Brain pericyte (primary cell): ENCODE results near the gene BOLA3.
"Not testable (repeated sequence)": the region's sequence is repeated elsewhere in the genome, so short reads cannot be mapped to it uniquely, and the experiment has no call there.

ENCODE experiments used
- DNase-seq: peaks from one replicate; pipeline ENCODE4 v3.0.0-alpha.2; 2012; ENCODE audit warnings: low read depth, low spot score

Gene BOLA3, protein sequence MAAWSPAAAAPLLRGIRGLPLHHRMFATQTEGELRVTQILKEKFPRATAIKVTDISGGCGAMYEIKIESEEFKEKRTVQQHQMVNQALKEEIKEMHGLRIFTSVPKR

DNA sequence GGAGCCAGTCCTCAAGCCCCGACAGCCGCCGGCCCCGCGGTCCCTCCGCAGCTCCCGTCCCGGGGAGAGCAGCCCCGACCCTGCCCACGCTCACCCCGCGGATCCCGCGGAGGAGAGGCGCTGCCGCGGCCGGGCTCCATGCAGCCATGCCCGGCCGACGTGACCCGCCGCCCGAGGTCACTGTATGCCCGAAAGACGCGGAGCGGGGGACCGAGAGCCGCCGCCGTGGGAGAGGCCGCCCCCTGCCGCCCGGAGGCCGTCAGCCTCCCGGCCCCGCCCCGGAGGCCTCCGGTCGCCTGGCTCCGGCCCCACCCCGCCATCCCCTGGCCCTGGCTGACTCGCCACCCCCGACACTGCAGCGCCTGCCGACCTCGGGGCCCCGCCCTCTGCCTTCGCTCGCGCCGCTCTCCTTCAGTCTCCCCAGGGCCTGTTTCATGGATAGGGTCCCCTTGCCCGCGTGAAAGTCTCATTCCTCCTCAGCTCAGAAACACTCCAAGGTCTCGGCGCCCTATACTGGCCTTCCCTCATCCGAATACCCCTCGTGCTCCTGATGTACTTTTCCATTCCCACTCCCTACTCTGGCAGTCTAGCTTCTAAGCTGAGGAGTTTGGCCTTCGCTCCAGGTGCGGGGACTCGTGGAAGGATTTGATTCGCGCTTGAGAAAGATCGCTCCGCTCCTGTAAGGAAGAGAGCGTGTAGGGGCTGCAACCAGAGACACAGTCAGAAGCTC, at the start of gene BOLA3:
Gene BOLA3 (minus strand): TSS at position 186 of the 730 bp plus-strand sequence. CDS start 38 bp downstream, at position 148.
- DNase-seq, result no peak

DNA sequence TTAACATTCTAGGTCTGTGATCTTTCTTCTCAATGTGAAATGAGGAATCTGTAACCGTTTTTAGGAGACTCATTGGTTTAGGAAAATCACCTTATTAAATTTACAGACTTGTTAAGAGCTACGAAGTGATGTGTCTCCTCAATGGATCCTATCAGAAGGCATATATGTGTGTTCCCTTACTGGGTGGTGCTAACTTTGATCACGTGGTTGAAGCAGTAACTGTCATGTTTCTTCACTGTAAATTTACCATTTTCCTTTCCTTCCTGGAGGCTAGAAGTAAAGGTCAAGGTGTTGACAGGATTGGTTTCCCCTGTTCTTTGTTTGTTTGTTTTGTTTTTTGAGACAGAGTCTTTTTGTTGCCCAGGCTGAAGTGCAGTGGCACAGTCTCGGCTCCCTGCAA, 49.3 kb upstream of the BOLA3 start:
- no peak for DNase-seq

DNA sequence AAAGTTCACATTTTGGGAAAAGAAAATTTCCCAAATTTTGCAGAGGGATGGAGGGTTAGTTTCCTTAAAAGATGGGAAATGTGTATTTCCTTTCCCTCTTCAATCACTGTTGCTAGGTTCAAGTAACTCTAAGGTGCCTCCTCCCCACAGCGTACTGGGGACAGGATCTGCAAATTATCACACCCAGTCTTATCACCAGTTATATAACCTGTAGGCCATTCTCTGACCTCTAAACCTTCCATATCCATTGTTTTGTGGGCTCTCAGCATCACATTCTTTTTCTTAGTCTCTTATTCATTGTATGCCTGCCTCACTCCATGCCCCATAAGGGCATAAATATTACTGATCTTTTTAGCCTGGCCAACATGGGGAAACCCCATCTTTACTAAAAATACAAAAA, 47.1 kb upstream of the BOLA3 start:
- DNase-seq, result no peak

DNA sequence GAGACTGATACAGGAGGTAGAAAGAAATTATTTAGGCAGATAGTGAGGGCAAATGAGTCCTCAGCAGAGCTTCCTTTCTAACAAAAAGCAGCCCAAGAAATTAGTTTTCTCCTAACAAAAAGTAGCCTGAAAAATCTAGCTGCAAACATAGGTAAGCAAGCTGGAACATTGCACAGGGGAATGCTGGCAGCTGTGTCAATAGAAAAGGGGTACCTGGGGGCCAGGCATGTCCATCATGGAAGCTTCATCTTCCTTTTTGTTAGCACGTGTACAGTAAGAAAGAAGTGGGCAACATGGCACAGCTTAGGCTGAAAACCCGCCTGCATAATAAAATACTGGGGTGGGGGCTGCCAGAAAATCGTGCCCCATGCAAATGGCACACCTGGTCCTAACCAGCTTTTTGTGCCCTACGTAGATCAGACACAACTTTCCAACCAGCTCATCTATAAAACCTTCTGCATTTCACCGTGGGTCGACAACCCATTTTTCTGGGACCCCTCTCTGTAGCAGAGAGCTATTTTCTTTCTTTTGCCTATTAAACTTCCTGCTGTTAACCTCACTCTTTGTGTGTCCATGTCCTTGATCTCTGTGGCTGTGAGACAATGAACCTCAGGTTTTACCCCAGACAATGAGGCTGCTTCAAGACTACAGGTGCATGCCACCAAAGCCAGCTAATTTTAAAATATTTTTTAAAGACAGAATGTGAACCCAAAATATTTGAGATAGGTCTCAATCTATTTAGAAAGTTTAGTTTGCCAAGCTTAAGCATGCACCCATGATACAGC, 44.1 kb upstream of the BOLA3 start:
- DNase-seq, result no peak

DNA sequence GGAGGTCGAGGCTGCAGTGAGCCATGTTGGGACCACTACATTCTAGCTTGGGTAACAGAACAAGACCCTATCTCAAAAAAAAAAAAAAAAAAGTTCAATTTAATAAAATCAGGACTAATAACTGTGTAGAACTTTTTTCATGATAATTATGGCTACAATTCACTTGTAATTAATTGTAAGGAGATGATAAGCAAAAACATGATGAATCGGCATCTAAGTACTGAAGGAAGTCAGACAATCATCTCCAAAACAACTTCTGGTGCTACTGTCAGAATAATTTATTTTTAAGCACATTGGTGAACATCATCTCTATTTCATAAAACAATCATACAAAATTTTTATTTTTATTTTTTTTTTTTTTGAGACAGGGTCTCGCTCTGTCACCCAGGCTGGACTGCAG, 41.0 kb upstream of the BOLA3 start:
- no peak for DNase-seq

DNA sequence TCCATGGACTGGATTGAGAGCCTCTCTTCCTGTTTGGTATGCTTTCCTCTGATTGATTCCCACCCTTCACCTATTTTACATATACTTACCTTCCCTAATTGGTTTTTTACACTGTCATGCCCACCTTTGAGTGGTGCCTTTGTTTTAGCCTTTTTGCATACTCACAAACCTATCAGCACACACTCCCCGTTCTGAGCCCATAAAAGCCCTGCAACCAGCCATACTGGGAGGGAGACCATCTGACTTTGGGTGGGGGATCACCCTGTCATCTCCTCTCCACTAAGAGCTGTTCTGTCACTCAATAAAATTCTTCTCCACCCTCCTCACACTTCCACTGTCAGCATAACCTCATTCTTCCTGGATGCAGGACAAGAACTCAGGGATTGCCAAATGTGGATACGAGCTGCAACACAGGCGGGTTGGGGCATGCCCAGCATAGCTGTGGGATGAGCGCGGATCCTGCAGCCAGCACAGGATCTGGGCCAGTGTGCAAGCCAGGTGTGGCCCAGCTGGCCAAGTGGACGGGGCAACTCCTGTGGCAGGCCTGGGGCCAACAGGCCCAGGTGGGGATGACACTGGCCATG, 40.4 kb upstream of the BOLA3 start:
- DNase-seq, result no peak

DNA sequence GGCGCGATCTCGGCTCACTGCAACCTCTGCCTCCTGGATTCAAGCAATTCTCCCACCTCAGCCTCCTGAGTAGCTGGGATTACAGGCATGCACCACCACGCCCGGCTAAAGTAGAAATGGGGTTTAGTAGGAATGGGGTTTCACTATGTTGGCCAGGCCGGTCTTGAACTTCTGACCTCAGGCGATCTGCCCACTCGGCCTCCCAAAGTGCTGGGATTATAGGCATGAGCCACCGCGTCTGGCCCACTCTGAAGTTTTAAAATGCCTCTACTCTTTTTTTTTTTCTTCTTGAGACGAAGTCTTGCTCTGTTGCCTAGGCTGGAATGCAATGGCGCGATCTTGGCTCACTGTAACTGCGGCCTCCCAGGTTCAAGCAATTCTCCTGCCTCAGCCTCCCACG, 39.0 kb upstream of the BOLA3 start:
- not testable (repeated sequence) for DNase-seq

DNA sequence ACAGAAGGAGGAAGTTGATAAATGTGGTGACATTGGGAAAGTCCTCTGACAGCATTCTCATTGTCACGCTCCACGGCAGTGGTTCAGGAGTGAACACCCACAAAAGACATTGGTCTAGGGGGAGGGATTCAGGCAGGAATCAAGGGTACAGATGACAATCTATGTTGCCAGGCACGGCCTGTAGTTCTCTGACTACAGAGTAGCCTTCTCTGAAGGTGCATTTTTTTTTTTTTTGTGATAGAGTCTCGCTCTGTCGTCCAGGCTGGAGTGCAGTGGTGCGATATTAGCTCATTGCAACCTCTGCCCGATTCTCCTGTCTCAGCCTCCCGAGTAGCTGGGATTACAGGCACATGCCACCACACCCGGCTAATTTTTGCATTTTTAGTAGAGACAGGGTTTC, 38.3 kb upstream of the BOLA3 start:
- no peak for DNase-seq

DNA sequence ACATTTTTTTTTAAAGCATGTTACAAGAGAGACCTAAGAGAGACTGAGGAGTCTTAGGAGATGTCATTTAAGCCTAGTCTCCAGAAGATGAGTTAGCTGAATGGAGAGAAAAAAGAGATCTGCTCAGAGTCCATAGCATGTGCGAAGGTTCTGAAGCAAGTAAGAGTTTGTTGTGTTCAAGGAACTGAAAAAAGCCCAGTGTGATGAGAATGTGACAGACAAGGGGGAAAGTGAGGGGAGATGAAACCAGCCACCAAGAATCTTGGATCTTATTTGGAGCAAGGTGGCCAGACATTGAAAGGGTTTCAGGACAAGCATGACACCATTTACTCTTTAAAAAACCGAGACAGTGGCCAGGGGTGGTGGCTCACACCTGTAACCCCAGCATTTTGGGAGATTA, 36.2 kb upstream of the BOLA3 start:
- DNase-seq, result no peak

DNA sequence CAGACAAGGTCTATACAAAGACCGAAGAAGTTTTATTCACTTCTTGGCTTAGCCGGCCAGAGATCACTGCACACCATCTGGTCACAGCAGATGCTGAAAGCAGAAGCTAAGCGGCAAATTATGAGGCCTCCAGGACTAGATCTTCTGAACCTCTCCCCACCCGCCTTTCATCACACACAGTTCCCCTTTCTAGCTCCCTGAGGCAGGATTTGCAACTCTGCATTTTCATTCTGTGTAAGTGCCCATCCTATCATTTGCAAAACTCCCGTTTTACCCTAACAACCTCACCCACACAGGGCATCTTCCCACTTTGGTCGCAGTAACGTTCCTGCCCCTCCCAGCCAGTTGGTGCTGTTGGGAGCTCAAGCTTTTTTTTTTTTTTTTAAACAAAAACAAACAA, 34.0 kb upstream of the BOLA3 start:
- DNase-seq, result no peak

DNA sequence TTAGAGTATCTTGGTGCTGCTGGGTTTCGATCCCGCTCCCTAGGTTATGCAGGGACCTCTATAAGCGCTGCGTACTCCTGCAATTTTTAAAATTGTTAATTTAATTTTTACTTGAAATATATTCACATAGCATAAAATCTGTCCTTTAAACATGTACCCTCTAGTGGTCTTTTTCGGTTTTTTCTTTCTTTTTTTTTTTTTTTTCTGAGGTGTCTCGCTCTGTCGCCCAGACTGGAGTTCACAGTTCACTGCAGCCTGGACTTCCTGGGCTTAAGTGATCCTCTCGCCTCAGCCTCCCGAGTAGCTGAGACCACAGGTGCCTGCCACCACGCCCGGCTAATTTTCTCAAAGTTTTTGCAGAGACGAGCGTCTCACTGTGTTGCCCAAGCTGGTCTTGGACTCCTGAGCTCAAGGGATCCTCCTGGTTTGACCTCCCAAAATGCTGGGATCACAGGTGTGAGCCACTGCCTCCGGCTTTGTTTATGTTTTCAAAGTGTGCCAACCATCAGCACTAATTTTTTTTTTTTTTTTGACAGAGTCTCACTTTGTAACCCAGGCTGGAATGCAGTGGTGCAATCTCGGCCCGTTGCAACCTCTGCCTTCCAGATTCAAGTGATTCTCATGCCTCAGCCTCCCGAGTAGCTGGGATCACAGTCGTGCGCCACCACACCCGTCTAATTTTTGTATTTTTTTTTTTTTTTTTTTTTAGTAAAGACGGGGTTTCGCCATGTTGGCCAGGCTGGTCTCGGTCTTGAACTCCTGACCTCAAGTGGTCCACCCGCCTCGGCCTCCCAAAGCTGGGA, 31.6 kb upstream of the BOLA3 start:
- DNase-seq, result no peak

DNA sequence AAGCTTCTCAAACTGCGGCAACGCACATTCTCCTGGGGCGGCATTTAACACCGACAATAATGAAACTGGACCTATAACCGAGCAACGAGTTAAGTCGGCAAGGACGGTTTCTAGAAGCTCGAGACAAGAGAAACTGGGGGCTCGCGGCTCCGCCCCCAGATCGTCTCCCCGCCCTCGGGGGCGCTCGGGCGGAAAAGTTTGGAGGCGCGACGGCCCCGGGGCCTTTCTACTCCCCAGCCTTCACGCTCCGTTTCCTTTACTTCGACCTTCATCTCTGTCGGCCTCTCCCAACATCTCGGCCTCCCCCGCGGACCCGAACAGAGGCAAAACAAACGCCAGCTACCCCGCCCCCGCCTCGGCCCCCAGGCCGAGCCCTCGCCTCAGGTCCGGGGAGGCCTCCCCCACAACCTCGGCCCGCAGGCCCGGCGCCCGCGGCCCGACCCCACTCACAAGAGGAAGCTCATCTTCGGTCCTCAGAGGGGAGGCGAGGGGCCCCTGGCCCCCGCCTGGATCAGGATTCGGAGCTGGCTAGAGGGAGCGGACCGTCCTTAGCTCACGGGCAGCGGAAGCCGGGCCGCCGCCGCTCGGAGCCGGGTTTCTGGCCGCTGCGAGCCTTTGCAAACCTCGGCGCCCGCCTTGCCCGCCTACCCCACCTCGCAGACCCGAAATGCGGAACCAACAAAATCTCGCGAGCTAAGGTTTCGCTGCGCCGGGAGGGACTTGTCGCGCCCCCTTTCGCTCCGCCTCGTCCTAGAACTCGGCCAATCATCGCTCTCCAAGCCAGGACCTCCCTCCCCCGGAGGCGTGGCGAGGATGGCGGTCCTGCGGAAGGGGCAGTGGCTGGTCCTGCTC, 30.7 kb upstream of the BOLA3 start, which contains the start of gene MOB1A:
Gene MOB1A (minus strand): TSS at position 669 of the 852 bp plus-strand sequence. CDS start 205 bp downstream, at position 464.
- DNase-seq, result peak; percentile 95

DNA sequence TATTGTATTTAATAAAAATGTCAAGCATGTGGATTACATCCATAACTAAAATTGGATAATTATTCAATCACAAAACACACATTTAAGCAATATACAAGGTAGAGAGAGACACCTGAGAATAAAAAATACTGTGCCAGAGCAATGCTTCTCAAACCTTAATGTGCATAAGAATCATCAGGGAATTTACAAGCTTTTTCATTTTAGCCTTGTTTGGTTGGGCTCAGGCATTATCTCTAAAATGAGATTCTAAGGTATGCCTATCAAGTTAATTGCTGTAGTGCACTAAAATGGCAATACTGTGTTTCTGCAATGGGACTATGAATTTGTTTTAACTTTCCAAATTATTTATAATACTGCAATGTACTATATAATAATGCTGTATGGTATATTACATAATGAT, 30.0 kb upstream of the BOLA3 start:
- DNase-seq, result no peak

DNA sequence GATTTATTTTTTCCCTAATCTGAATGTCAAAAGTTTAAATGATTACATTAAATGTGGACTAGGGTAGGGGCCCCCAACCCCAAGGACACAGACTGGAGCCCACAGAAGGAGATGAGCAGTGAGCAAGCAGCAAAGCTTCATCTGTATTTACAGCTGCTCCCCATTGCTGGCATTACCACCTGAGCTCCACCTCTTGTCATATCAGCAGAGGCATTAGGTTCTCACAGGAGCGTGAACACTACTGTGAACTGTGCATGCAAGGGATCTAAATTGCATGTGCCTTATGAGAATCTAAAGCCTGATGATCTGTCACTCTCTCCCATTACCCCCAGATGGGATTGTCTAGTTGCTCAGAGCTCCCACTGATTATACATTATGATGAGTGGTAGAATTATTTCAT, 27.2 kb upstream of the BOLA3 start:
- DNase-seq, result no peak

DNA sequence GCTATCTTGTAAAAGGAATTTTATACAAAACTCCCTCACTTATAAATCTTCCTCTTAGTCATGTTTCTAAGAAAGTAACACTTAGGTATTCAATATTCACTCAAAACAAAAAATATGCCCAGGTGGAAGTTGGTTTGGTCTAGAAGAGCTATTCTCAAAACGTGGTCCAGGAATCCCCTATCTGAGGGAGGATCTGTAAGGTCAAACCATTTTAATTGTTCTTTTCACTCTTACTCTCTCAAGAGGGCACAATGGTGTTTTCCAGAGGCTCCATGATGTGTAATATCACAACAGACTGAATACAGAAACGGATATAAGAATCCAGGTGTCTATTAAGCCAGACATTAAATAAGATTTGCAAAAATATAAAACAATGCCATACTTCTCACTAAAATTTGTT, 21.0 kb upstream of the BOLA3 start:
- no peak for DNase-seq

DNA sequence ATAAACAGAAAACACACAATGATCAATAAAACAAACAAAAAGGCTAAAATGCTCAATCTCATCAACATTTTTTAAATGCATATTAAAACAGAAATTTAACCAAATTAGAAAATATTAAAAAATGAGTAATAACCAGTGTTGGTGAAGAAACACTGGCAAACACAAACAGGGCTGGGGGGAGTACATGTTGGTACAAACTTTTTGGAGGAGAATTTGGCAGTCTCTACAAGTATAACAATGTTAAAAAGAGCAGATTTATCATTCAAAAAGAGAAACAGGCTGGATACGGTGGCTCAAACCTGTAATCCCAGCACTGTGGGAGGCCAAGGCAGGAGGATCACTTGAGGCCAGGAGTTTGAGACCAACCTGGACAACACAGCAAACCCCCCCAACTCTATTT, 17.0 kb upstream of the BOLA3 start:
- DNase-seq, result no peak

DNA sequence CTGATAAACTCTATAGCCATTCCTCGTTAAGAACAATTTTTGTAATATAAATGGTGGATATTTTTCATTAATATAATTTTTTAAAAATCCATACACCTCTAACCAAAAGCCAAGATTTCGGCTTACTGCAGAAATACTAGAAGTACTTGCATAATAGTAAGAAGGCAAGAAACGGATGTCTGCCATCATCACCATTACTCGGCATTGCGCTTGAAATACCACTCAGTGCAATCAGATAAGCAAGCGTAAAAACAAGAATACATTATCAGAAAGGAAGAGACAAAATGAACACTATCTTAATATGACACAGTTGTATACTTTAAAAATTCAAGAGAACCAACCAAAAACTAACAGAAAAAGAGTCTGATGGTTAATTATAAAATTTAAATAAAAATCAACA, 15.2 kb upstream of the BOLA3 start:
- no peak for DNase-seq

DNA sequence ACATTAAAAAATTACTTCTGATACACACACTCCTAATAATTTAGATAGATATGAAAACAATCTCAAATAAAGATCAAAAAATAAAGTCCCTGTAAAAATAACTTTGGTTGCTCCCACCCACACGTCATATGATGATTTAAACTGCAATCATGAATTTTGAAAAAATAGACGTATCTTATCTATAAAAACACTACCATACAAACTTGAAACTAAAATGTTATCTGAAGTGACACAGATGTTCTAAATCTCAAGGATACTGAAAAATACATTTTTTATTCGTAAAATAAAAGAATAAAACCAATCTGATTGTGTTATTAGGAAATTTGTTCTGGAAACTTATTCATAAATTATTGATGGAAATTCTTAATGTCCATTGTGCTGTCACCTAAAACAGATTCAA, 8.1 kb upstream of the BOLA3 start:
- DNase-seq, result no peak

DNA sequence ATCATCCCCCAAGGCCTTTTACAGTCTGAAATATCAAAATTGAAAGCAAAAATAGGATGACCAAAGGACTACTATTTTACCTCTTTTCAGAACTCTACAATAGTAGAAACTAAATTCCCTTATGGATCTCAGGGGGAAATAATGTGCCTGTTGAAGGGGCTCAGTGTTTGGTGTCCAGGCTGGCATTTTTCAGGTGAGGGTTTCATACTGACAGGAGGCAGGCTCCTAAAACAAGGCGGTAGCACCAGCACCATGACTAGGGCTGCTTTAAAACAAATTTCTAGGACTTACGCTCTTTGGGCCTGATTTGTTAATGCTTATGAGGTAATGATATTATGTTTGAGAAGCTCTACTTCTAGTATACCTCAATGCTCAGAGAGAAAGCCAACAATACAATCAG, 5.2 kb upstream of the BOLA3 start:
- no peak for DNase-seq

DNA sequence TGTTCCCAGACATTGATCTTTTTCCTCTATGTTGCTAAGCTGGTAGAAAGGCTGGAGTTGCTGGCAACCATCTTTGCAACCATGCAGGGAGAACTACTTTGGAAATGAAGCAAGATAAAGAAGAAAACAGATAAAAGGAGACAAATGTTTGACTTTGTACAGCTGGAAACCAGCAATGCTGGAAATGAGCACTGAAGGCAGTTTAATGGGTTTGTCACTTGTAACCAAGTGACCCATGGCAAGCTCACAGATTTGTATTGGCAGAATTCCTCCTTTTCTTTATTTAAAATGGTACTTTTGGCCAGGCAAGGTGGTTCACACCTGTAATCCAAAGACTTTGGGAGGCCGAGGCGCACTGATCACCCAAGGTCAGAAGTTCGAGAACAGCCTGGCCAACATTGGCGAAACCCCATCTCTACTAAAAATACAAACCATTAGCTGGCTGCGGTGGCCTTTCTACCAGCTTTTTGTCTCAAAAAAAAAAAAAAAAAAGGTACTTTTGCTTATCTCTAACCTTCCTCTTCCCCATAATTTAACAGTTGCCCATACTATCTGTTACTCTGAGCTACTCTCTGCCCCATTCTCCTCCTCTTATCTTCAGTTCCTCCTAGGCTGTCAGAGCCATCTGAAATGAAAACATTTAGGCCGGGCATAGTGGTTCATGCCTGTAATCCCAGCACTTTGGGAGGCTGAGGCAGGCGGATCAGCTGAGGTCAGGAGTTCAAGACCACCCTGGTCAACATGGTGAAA, 2.0 kb upstream of the BOLA3 start:
- DNase-seq, result no peak
